ENCODE measurements around the gene STARD8.

GRCh38 chrX:68650491-68650890 lies 3.0 kb downstream of the STARD8 start:
- TF ChIP-seq CTCF (IDR thresholded peaks at IDR 0.05; ENCODE audit: low read depth, low read length) (no peak), POLR2A (IDR thresholded peaks at IDR 0.05; ENCODE audit: extremely low read depth, insufficient read length) (no peak)
